C4-2B (cell line): ENCODE data around the gene RAB12.

Source experiments
- CTCF ChIP-seq: fragments of 450-650 bp; conservative IDR thresholded peaks from 2 replicates; pipeline ENCODE4 v1.5.1; 2017; ENCODE audit warnings: mild to moderate bottlenecking
- ZFX ChIP-seq: fragments of 450-650 bp; IDR thresholded peaks from 2 replicates; pipeline ENCODE4 v1.6.1; 2017

GRCh38 chr18:8667846-8668245, 58.6 kb downstream of the RAB12 start:
- TF ChIP-seq CTCF (no peak), ZFX (no peak)
